ENCODE measurements around the gene ACAN.

The ACAN gene

DNA sequence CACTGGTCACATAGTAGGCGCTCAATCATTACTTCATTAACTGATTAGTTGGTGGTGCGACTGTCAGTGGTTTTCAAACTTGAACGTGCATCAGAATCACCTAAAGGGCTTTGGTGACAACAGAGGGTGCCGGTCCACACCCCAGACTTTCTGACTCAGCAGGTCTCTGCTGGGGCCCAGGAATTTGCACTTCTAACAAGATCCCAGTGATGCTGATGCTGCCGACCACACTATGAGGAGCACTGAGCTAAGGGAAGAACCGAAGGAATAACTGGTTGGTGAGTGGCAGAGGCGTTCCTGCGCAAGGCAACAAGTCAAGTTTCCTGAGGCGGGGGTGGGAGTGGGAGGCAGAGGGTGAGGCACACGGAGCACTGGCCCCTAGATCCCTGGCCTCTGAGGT, 73.3 kb downstream of the ACAN start:
- TF ChIP-seq POLR2A (IDR thresholded peaks at IDR 0.05; ENCODE audit: extremely low read depth, insufficient read length) (no peak), MYC (IDR thresholded peaks at IDR 0.05; ENCODE audit: low read depth, low read length) (no peak)
- TF ChIP-seq, protein P1, sequence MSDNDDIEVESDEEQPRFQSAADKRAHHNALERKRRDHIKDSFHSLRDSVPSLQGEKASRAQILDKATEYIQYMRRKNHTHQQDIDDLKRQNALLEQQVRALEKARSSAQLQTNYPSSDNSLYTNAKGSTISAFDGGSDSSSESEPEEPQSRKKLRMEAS (IDR thresholded peaks at IDR 0.05; ENCODE audit: low read depth, low read length), result no peak
- TF ChIP-seq, protein P2, sequence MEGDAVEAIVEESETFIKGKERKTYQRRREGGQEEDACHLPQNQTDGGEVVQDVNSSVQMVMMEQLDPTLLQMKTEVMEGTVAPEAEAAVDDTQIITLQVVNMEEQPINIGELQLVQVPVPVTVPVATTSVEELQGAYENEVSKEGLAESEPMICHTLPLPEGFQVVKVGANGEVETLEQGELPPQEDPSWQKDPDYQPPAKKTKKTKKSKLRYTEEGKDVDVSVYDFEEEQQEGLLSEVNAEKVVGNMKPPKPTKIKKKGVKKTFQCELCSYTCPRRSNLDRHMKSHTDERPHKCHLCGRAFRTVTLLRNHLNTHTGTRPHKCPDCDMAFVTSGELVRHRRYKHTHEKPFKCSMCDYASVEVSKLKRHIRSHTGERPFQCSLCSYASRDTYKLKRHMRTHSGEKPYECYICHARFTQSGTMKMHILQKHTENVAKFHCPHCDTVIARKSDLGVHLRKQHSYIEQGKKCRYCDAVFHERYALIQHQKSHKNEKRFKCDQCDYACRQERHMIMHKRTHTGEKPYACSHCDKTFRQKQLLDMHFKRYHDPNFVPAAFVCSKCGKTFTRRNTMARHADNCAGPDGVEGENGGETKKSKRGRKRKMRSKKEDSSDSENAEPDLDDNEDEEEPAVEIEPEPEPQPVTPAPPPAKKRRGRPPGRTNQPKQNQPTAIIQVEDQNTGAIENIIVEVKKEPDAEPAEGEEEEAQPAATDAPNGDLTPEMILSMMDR (IDR thresholded peaks at IDR 0.05; ENCODE audit: low read depth, low read length), result no peak
- H3K4me3 ChIP-seq (ENCODE audit: low read depth, low read length), result no peak overlapping the region
- DNase-seq (ENCODE audit: low read depth), result no peak

DNA sequence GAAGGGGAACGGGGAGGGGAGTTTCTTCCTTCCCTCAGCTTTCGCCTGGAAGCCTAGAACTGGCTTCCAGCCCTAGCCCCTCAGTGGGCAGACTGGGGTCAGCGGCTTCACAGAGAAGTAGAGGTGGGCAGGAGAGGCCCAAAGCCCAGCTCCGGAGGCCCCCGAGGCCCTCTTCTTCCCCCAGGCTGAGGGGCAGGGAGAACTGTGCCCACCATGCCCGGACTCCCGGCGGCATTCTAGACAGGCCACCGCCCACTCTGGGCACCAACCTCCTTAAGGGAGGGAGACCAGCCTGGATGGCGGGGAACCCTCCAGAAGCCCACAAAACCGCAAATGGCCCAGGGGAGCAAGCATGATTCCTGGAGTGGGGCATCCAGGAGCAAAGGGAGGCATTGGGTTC, 74.2 kb downstream of the ACAN start:
- TF ChIP-seq, protein P1 (IDR thresholded peaks at IDR 0.05; ENCODE audit: low read depth, low read length), result no peak
- no peak for TF ChIP-seq MYC (IDR thresholded peaks at IDR 0.05; ENCODE audit: low read depth, low read length)
- TF ChIP-seq, protein P2 (IDR thresholded peaks at IDR 0.05; ENCODE audit: low read depth, low read length), result no peak
- no peak for TF ChIP-seq POLR2A (IDR thresholded peaks at IDR 0.05; ENCODE audit: extremely low read depth, insufficient read length)
- H3K4me3 ChIP-seq (ENCODE audit: low read depth, low read length), result no peak overlapping the region
- DNase-seq (ENCODE audit: low read depth), result no peak

DNA sequence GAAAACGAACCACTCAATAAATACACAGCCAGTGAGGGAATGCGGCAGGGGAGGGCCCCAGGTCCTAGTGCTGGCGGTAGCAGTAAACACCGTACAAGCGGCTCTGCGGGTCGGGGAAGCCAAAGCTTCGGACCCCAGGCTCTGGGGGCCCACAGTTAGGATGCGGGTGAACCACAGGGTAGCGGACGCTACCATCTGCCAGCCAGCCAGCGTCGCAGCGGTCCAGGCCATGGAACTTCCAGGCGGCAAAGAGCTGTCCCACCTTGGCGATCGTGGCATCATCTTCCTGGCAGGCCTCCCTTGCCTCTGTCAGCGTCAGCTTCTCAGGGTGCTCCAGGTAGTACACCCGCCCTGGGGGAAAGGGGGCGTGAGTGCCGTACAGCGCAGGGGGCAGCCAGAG, 74.7 kb downstream of the ACAN start:
- TF ChIP-seq, protein P1 (IDR thresholded peaks at IDR 0.05; ENCODE audit: low read depth, low read length), result no peak
- TF ChIP-seq, protein P2 (IDR thresholded peaks at IDR 0.05; ENCODE audit: low read depth, low read length), result no peak
- TF ChIP-seq MYC (IDR thresholded peaks at IDR 0.05; ENCODE audit: low read depth, low read length), result no peak
- TF ChIP-seq POLR2A (IDR thresholded peaks at IDR 0.05; ENCODE audit: extremely low read depth, insufficient read length), result no peak
- no peak for DNase-seq (ENCODE audit: low read depth)
- no peak overlapping the region for H3K4me3 ChIP-seq (ENCODE audit: low read depth, low read length)

DNA sequence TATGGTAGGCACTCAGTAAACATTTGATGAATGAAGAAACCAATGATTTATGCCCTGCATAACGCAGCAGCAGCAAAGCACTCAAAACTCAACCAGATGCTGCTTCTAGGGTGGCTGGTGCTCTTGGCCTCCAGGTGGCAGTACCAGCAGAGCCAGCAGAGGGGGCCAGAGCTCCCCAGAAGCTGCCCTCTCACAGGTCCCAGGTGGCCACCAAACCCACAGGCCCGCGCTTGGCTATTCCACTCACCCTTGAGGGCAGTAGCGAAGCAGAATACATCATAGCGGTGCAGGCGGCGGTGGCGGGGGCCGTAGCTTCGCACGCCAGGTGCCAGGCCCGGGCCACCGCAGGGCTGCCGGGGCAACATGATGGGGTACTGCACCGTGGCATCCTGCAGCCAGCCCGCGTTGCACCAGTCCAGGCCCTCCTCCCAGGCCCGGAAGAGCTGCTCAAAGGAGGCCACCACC, 75.5 kb downstream of the ACAN start:
- peak; percentile 74 for DNase-seq (ENCODE audit: low read depth)
- no peak overlapping the region for H3K4me3 ChIP-seq (ENCODE audit: low read depth, low read length)
- TF ChIP-seq, protein P1 (IDR thresholded peaks at IDR 0.05; ENCODE audit: low read depth, low read length), result peak; percentile 40
- TF ChIP-seq, protein P2 (IDR thresholded peaks at IDR 0.05; ENCODE audit: low read depth, low read length), result peak; percentile 95
- no peak for TF ChIP-seq POLR2A (IDR thresholded peaks at IDR 0.05; ENCODE audit: extremely low read depth, insufficient read length)
- TF ChIP-seq MYC (IDR thresholded peaks at IDR 0.05; ENCODE audit: low read depth, low read length), result peak; percentile 12; the same call in 1 of the 2 replicates

DNA sequence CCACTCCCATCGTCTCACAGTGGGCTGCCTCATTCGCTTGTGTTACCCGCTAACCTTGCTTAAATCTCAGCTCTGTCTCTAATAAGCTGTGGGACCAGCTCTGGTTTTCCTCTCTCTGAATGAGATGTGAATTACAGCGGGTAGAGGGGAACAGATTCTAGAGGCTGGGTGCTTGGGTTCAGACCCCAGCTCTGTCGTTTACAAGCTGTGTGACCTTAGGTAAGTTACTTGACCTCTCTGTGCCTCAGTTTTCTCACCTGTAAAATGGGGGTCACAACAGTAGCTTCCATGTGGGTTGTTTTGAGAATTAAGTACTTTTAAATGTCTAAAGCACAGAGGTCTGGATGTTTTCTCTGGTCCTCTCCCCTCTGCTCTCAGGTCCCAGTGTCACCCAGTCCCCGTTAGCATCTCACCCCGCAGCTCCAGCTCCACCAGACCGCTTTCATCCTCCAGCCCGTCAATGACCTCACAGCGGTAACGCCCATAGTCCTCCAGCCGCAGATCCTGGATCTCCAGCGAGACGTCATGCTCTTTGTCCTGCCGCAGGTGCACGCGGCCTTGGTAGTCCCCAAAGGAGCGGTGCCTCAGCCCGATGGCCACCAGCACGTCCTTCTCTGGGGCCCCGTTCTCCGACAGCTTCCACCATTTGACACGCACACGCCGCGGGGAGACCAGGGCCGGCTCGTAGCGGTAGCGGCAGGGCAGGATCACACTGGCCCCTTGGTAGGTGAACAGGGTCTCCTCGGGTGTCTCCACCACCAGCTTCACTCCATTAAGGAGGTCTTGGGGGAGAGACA, 77.9 kb downstream of the ACAN start:
- DNase-seq (ENCODE audit: low read depth), result no peak
- no peak for TF ChIP-seq POLR2A (IDR thresholded peaks at IDR 0.05; ENCODE audit: extremely low read depth, insufficient read length)
- TF ChIP-seq, protein P2 (IDR thresholded peaks at IDR 0.05; ENCODE audit: low read depth, low read length), result no peak
- TF ChIP-seq MYC (IDR thresholded peaks at IDR 0.05; ENCODE audit: low read depth, low read length), result no peak
- TF ChIP-seq, protein P1 (IDR thresholded peaks at IDR 0.05; ENCODE audit: low read depth, low read length), result no peak
- H3K4me3 ChIP-seq (ENCODE audit: low read depth, low read length), result no peak overlapping the region
